NCI-H2171 treated with DMSO at 0.1 percent for 48 hours (cell line): ENCODE results near the gene MME.

Experiments used
- DNase-seq: peaks from one replicate; lab custom pipeline; 2025; lab: John Stamatoyannopoulos, UW

The MME gene

GRCh38 chr3:155079746-155080487, at the start of gene MME:
TSS of gene MME (plus strand) at chr3:155080319. CDS start at chr3:155084168, 3,849 bp downstream.
- no peak for DNase-seq

DNA sequence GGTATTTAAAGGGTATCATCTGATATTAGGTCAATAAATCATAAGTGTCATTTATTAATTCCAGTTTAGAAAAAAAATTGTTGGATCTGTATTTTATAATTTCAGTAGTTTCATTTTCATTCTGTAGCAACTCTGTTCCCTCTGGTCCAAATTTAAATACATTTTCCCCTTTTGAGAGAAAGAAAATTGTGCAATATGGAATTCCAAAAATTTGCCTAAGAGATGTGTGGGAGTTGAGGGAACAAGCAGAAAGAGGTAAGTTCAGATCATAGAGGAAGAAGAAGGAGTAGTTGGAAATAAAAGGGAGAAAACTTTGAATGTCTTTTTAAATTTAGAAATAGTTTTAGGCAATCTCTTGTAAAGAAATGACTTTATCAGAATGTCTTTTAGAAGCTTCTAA, 48.9 kb upstream of the MME start:
- no peak for DNase-seq

DNA sequence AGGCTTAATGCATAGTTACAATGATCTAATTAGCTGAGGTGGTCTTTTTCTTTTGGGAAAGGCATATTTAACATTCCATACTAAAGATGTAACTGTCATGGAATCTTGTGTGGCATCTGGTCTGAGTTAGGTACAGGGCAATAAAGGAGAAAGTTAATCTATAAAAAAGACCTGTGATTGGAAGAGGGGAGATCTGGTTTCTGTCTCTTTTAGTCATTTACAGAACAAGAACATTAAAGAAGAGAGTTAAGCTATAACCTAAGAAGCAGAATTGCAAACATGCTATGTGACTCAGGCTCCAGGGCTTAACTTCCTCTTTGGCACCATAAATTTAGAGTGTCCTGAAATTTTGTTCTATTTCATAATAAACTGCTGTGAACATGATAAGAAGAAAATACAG, 47.2 kb upstream of the MME start:
- no peak for DNase-seq

DNA sequence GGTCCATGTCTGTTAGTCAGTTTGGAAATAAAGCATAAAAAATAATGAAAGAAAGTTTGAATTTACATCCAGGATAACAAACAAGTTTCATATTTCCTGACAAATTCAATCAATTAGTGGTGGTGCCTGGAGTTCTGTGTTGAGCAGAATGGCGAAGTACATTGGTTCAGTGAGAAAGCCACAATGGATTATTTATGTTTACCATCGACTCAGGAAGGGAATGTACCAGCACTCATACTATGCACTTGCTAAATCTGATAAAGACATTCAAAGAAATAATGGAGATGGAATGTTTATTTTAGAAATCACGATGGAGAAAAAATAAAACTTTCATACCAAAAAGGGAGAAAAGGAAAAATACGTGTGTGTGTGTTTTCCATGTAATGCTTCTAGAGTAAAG, 45.3 kb upstream of the MME start:
- DNase-seq: no peak

DNA sequence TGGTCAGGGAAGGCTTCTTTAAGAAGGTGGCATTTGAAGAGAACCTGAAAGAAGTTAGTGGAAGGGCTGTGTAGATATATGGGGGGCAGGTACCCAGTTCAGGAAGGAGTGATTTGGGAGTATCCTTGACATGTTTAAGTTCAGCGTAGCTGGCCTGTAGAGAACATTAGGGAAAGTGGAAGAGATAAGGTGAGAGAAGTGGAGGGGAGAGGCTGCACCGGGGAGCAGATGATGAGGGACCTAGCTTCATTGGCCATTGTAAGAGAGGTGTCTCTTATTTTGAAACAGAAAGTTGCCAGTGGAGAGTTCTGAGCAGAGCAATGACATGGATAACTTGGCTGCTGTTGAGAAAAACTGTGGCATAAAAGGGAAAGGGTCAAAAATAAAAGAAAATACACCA, 44.6 kb upstream of the MME start:
- no peak for DNase-seq

- DNase-seq: no peak
Measured at GRCh38 chr3:155037508-155038202, 42.5 kb upstream of the MME start.

- no peak for DNase-seq
Measured at GRCh38 chr3:155038203-155038554, 41.9 kb upstream of the MME start.

GRCh38 chr3:155046935-155047334, 33.2 kb upstream of the MME start:
- no peak for DNase-seq

GRCh38 chr3:155047672-155048071, 32.4 kb upstream of the MME start:
- no peak for DNase-seq

DNA sequence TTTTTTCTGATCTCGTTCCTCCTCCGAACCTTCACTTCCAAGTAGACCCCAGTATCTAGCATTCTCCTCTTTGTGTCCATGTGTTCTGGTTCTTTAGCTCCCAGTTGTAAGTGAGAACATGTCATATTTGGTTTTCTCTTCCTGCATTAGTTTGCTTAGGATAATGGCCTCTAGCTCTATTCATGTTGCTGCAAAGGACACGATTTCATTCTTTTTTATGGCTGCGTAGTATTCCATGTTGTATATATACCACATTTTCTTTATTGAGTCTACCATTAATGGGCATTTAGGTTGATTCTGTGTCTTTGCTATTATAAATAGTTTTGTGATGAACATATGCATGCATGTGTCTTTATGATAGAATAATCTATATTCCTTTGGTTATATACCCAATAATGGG, 30.2 kb upstream of the MME start:
- no peak for DNase-seq

DNA sequence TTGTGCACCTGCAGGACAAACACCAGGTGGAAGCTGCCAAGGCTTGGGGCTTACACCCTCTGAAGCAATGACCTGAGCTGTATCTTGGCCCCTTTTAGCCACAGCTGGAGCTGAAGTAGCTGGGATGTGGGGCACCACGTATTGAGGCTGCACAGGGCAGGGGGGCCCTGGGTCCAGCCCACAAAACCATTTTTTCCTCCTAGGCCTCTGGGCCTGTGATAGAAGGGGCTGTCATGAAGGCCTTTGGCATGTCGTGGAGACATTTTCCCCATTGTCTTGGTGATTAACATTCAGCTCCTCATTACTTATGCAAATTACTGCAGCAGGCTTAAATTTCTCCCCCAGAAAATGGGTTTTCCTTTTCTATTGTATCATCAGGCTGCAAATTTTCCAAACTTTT, 27.6 kb upstream of the MME start:
- DNase-seq: no peak

- no peak for DNase-seq
Measured at GRCh38 chr3:155053756-155054155, 26.4 kb upstream of the MME start.

GRCh38 chr3:155064920-155065319, 15.2 kb upstream of the MME start:
- no peak for DNase-seq

DNA sequence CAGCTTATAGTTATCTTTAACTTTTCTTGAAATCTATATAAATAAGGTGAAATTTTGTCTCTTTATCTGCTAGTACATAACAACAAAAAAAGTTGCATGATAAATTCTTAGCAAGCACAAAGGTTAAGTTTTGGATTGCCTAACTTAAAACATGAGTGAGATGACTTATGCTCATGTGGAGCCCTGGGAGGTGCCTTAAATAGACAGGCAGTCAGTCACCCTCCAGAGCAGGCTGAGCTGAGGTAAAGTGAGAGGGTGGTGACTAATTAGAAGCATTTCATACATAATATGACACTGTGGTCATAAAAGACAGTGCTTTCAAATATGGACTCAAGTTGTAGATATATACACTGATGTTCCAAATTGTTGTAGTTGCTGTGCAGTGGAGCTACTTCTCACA, 14.6 kb upstream of the MME start:
- no peak for DNase-seq

- DNase-seq: no peak
Measured at GRCh38 chr3:155069729-155070128, 10.4 kb upstream of the MME start.

DNA sequence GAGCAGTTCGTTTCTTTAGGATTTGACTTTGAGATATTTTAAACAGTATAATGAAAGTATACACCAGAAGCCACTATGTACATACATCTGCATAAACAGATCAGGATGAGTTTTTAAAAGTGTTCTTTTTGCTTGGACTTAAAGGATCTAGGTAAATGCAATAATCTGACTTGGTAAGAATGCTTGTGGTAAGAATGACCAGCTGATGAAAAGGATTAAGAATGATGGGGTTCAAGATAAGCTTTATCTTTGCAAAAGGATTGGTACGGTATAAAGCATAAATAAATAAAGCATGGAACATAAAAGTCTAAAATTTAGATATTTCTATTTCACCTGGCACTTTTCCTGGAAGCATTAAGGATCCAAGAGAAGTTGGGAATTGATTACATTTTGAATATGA, 9.8 kb upstream of the MME start:
- DNase-seq: no peak

DNA sequence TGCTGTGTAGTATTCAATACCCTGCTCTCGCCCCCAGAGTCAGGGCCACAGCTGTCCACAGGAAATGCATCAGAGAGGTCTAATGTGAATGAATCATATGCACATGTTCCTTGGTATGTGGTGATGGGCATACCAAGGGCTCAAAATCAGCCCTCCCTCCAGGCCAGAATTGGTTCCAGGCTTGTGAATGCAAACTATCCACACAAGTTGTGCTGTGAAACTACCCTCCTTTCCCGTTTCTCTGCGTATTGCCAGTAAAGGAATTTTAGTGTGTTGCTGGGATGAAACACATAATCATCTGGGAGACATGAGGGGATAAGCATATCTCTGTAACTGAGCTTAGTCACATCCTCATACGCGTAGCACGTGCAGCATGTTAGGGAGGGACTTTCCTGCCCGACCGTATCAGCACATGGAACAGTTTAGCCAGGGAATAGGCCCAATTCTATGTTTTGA, 9.2 kb upstream of the MME start:
- no peak for DNase-seq

- DNase-seq: no peak
Measured at GRCh38 chr3:155075200-155075599, 4.9 kb upstream of the MME start.

GRCh38 chr3:155076888-155077287, 3.2 kb upstream of the MME start:
- no peak for DNase-seq

- DNase-seq: no peak
Measured at GRCh38 chr3:155078711-155079467, 1.2 kb upstream of the MME start.

DNA sequence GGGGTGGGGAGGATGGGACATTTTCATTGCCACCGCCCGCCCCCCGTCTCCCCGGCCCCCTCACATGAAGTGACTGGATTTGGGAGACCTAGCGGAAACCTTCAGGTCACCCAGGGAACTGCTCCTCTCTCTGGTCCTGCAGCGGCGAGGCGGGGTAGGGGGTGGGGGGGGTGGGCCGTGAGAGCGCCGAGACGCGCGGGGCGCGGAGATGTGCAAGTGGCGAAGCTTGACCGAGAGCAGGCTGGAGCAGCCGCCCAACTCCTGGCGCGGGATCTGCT, 712 bp upstream of the MME start:
- no peak for DNase-seq

GRCh38 chr3:155080692-155081091, 573 bp downstream of the MME start:
- DNase-seq: no peak

DNA sequence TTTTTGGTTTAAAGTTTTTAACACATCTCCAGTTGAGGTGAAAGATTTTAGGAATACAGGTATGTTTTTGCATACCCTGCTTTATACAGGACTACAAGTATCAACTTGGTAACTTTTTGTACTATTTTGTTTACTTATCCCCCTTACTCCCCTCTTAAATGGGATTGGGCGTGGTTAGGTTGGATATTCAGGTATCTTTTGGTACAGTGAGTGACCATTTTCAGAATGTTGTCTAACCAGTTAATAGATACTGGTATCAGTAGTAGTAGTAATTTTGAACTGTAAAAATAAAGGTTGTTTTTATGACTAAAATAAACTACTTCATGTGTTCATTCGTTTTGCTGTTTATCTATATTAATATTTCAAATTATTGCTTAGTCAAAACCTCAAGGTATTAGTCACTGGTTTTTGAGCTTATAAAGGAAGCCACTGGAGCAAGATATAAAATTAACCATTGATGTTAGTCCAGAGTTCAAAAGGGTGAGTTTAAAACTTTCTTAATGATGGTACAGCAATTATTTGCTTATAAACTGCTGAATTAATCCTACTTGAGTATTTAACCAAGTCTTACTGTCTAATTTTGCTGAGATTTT, 3.3 kb downstream of the MME start:
- no peak for DNase-seq
